HG03442 (cell line): Measurements from ENCODE around the gene MEPCE.

Experiments used
- ATAC-seq: cut with Tn5 transposase; IDR thresholded peaks from one replicate; pipeline ENCODE4 v1.9.1; 2021; ENCODE audit warnings: mild to moderate bottlenecking, moderate library complexity; ENCODE audit not compliant: unreplicated experiment

Gene MEPCE

DNA sequence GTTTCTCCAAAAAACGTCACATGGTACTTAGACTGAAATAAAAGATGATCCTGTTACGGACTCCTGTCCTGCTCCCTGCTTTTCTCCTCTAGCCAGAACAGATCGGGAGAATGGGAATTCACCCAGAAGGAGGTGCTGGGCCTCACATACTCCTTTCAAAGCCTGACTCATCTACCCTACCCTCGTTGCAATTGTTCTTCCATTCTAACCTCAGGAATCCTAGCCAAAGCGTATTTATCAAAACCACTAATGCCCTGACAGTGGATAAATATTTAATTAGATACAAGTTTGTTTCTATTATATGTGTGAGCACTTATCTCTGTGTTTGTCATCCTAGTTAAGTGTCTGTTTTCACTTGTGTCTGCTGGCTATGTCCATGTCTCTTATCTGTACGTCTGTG, 22.9 kb upstream of the MEPCE start:
- no peak for ATAC-seq

- ATAC-seq, result peak; percentile 42
Observed at GRCh38 chr7:100407285-100408180, 22.1 kb upstream of the MEPCE start.

GRCh38 chr7:100411101-100411500, 18.5 kb upstream of the MEPCE start:
- ATAC-seq, result no peak

DNA sequence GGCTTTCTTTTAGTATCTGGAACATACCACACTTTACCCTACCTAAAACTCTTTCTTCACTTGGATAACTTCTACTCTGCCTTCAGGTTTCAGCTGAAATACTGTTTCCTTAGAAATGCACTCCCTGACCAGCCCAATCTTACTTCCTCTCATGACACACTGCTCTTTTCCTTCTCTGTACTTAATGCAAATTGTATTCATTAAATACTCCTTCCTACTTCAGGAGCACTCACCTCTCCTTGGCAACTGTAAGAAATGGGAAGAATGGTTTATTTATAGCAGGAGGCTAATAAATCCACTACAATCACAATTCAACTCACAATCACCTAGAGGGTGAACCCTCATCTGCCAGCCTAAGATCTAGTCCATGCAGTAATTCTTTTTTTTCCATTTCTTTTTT, 16.3 kb upstream of the MEPCE start:
- ATAC-seq, result no peak

GRCh38 chr7:100413889-100414288, 15.7 kb upstream of the MEPCE start:
- no peak for ATAC-seq

DNA sequence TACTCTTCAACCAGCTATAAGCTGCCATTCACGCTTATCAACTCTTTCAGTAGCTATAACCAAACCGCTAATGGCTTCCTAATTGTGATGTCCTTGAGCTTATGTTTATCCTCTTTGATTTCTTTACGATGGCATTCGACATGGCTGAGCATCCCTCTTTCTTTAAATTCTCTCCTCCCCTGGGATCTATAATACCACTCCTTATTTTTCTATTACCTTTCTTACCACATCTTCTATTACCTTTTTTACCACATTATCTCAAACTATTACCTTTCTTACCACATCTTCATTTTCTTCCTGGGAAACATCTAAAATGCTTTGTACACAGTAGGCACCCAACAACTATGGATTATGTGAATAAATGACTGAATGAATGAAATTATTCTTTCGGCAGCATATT, 14.2 kb upstream of the MEPCE start:
- ATAC-seq, result no peak

- no peak for ATAC-seq
Observed at GRCh38 chr7:100418930-100419659, 10.5 kb upstream of the MEPCE start.

GRCh38 chr7:100419660-100420226, 9.9 kb upstream of the MEPCE start:
- no peak for ATAC-seq

DNA sequence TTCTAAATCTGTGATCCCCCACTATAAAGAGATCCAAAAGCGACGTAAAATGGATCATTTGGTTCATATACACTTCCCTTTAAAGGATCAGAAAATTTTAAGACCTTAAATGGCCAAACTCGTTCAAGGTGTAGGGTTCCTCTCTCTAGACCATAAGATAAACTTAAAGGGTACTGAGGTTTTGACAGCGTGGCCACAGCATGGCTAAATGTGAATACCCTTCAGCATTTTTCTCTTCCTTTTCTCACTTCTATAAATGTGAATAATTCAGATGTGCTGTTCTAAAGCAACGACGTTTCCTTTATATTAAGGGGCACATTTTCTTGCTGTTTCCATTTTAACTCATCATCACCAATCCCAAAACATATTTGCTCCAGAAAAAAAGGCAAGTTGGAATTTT, 6.3 kb upstream of the MEPCE start:
- no peak for ATAC-seq

GRCh38 chr7:100425347-100425746, 4.3 kb upstream of the MEPCE start:
- no peak for ATAC-seq

DNA sequence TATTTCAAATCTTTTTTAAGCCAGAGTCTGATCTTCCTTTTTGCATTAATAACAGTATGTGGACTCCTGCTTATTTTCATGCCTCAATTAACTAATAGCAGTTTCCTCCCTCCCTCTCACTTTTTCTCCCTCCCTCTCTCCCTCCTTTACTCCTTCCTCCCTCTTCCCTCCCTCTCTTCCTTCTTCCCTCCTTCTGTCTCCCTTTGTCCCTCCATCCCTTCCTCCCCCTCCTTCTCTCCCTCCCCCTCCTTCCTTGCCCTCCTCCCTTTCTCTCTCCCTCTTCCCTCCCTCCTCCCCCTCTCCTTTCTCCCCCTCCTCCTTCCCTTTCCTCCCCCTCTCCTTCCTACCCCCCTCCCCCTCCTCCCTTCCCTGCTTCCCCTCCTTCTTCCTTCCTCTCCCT, 3.1 kb upstream of the MEPCE start:
- no peak for ATAC-seq

- ATAC-seq, result no peak
Observed at GRCh38 chr7:100427762-100428198, 1.9 kb upstream of the MEPCE start.

DNA sequence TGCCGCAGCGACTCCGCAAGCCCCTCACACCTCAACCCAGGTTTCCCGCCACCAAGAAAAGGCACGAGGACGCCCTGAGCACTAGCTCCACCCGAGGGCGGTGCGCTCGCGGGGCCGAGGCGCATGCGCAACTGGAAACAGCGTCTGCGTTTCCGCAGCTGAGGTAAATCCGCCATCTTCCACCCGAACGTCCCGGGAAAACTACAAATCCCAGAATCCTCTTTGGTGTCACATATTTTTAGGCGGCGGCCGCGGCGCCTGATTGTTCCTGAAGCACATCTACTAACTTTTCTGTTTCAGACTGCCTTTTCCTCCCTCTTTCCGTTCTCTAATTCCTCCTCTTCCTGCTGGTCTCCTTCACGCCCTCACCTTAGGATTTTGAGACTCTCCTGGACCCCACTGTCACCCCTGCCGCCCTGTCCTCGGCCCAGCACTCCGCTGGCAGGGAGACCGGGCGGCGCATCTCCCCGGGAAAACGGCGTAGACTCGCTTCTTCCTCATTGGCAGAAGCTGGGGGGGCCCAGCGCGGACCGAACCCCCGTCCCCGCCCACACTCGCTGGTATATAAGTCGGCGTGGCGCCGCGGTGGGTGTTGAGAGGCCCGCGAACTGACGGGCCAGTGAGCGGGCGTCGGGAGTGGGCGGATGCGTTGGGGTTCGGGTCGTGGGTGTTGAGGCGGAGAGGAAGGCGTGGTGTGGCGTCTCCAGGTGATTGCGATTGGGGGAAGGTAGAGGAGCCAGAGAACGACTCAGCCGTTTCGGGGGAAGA, 1.2 kb upstream of the MEPCE start, which contains the start of gene ZCWPW1:
ZCWPW1 (minus strand) TSS at position 505 of the 768 bp plus-strand sequence. CDS start 8,054 bp downstream, outside the sequence.
- peak; percentile 29 for ATAC-seq

GRCh38 chr7:100428967-100429636, 529 bp upstream of the MEPCE start:
- ATAC-seq, result peak; percentile 42

GRCh38 chr7:100430493-100431285, 1.1 kb downstream of the MEPCE start:
- ATAC-seq, result no peak

- ATAC-seq, result no peak
Observed at GRCh38 chr7:100431286-100431735, 1.7 kb downstream of the MEPCE start.

DNA sequence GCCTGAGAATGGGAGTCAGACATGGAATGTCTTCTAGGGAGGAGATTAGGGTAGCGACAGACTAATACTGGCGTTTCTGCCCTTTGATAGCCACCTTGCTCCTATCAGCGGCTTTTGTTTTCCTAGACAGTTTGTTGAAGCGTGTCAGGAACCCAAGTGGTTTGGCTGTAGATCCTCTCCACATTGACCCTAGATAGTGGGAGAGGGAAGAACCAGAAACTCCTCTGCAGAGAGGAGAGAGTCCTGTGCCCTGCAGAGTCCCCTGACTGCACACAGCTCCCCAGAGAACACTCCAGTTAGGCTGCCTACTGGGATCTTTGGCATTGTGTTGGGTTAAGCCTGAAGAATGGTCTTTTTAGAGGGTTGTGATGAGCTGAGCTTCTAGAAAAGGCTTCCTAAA, 2.4 kb downstream of the MEPCE start:
- ATAC-seq, result no peak

DNA sequence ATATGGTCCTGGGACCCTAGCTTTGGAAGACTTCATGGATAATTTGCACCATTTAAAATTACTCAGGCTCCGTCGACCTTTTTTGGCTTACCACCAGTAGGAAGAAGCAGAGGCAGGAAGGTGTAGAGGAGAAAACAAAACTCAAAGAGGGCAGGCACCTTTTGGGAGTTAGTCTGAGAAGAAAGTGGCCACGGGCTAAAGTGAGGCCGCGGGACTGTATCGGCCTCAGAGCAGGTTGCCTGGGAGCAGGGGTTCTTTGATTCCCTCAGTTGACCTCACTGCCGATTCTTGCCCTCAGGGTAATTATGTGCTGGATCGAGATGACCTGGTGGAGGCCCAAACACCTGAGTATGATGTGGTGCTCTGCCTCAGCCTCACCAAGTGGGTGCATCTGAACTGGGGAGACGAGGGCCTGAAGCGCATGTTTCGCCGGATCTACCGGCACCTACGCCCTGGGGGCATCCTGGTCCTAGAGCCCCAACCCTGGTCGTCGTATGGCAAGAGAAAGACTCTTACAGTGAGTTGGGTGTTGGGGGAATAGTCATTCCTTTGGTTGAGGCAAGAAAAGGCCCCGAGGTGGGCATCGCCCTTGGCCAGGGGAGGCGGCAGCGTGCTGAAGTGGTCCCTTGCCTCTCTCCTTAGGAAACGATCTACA, 3.1 kb downstream of the MEPCE start:
- no peak for ATAC-seq

DNA sequence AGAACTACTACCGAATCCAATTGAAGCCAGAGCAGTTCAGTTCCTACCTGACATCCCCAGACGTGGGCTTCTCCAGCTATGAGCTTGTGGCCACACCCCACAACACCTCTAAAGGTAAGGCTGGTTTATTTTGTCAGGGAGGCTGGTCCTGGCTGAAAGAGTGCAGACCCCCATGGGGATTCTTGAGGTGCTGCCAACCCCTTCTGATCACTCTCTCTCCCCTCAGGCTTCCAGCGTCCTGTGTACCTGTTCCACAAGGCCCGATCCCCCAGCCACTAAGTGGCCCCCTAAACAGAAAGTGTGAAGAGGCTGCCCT, 3.6 kb downstream of the MEPCE start:
- no peak for ATAC-seq
